Stimulated activated CD8-positive, alpha-beta memory T cell treated with anti-CD3 and anti-CD28 coated beads, Interleukin-15, amount 100 ng/mL, for 48 hours (primary cell): ENCODE measurements around the gene ZFAND4.
"Not testable (repeated sequence)": the region's sequence is repeated elsewhere in the genome, so short reads cannot be mapped to it uniquely, and the experiment has no call there.

Experiments
- DNase-seq, 2 donors: peaks; one replicate each; pipeline ENCODE4 v3.0.0-alpha.2; 2020; ENCODE audit warnings: low read depth in 2 of 2

Gene ZFAND4

GRCh38 chr10:45672181-45673073 lies at the start of gene ZFAND4:
TSS of gene ZFAND4 (minus strand) at chr10:45672772. CDS start at chr10:45663725, 9,047 bp downstream.
- peak; percentile 95 to 96 for DNase-seq

- DNase-seq: not testable (repeated sequence)
Observed at GRCh38 chr10:45721503-45721902, 48.9 kb upstream of the ZFAND4 start.

GRCh38 chr10:45717642-45718041 lies 45.1 kb upstream of the ZFAND4 start:
- DNase-seq: not testable (repeated sequence)

- DNase-seq: not testable (repeated sequence)
Observed at GRCh38 chr10:45717053-45717452, 44.5 kb upstream of the ZFAND4 start.

GRCh38 chr10:45711223-45711622 lies 38.7 kb upstream of the ZFAND4 start:
- DNase-seq: not testable (repeated sequence)

- DNase-seq: not testable (repeated sequence)
Observed at GRCh38 chr10:45710200-45710796, 37.7 kb upstream of the ZFAND4 start.

GRCh38 chr10:45678467-45678866 lies 5.9 kb upstream of the ZFAND4 start:
- not testable (repeated sequence) for DNase-seq

GRCh38 chr10:45675388-45675787 lies 2.8 kb upstream of the ZFAND4 start:
- no peak for DNase-seq

- no peak for DNase-seq
Observed at GRCh38 chr10:45673074-45673648, 589 bp upstream of the ZFAND4 start.

GRCh38 chr10:45671300-45671699 lies 1.3 kb downstream of the ZFAND4 start:
- not testable (repeated sequence) for DNase-seq

GRCh38 chr10:45669897-45670296 lies 2.7 kb downstream of the ZFAND4 start:
- not testable (repeated sequence) for DNase-seq

GRCh38 chr10:45660876-45661411 lies 11.6 kb downstream of the ZFAND4 start:
- no peak for DNase-seq

- DNase-seq: no peak
Observed at GRCh38 chr10:45657033-45657926, 15.3 kb downstream of the ZFAND4 start.

GRCh38 chr10:45655219-45655618 lies 17.4 kb downstream of the ZFAND4 start:
- DNase-seq: no peak

GRCh38 chr10:45654753-45655141 lies 17.8 kb downstream of the ZFAND4 start:
- not testable (repeated sequence) for DNase-seq

- DNase-seq: no peak
Observed at GRCh38 chr10:45653454-45653853, 19.1 kb downstream of the ZFAND4 start.

- no peak for DNase-seq
Observed at GRCh38 chr10:45652511-45652910, 20.1 kb downstream of the ZFAND4 start.

GRCh38 chr10:45649296-45649695 lies 23.3 kb downstream of the ZFAND4 start:
- DNase-seq: no peak

GRCh38 chr10:45647118-45647517 lies 25.5 kb downstream of the ZFAND4 start:
- DNase-seq: no peak

- DNase-seq: no peak
Observed at GRCh38 chr10:45646384-45647050, 26.1 kb downstream of the ZFAND4 start.

GRCh38 chr10:45644527-45644926 lies 28.0 kb downstream of the ZFAND4 start:
- no peak for DNase-seq
